D721Med (cell line): Measurements from ENCODE around the gene PKIB.
A peak's percentile ranks its signal among the peaks of the same experiment; 100 is the strongest.

Experiments used
- DNase-seq: peaks from one replicate; pipeline ENCODE4 v3.0.0; 2011; ENCODE audit warnings: low spot score; ENCODE audit not compliant: insufficient read length
- FAIRE-seq: peaks from 2 replicates; lab custom pipeline; 2011; peaks lifted over from hg19 to GRCh38; lab: Jason Lieb, UNC
- CTCF ChIP-seq: IDR thresholded peaks from 2 replicates; pipeline ENCODE4 v1.5.1; 2012; ENCODE audit warnings: mild to moderate bottlenecking, control low read depth; ENCODE audit not compliant: insufficient read depth; ENCODE audit errors: missing control alignments

The PKIB gene

DNA sequence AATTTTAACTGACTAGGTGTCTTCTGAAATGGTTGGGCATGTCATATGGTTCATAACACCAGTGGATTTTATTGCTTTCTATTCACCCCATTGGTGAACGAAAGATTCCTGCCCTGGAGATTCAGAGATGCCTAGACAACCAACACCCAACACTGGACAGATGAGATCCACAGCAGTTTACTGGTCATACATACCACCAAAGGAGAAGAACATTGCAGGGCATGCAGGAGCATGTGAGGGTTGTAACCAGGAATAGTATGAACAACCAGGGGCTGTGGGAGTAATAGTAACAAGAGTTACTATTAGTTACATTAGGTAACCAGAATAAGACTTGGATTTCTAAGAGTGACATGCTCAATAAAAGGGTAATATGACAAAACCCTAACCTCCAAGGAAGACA, 91.5 kb downstream of the PKIB start:
- TF ChIP-seq CTCF: no peak
- FAIRE-seq (no peak), DNase-seq (no peak)

DNA sequence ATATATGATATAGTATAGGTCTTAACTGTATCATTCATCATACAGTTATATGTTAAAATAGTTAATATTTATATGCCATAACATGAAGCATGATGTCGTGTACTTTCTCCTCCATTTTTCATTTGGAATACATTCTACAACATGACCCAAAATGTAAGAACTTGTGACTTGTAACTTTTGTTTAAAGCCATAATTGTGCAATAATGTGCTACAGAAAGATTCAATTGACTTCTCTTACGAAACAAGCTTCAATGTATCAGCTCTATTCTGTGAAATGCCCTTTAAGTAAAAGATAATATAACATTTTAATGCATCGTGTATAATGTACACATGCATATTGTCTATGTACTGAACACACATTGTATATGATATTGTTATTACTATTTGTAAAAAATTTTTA, 92.6 kb downstream of the PKIB start:
- TF ChIP-seq CTCF: no peak
- no peak for FAIRE-seq
- no peak for DNase-seq

DNA sequence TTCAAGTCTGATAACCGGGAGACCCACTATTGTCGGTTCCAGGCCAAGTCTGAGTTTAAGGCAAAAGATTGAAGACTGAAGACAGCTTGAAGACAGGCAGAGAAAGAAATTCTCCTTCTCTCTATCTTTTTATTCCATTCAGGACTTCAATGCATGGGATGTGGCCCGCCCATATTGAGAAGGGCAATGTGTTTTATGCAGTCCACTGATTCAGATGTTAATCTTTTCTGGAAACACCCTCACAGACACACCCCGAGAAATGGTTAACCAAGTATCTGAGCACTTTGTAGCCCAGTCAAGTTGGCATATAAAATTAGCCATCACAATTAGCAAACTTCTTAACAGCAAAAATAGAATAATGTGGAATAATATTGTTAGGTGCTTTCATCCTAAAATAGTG, 93.9 kb downstream of the PKIB start:
- no peak for FAIRE-seq

DNA sequence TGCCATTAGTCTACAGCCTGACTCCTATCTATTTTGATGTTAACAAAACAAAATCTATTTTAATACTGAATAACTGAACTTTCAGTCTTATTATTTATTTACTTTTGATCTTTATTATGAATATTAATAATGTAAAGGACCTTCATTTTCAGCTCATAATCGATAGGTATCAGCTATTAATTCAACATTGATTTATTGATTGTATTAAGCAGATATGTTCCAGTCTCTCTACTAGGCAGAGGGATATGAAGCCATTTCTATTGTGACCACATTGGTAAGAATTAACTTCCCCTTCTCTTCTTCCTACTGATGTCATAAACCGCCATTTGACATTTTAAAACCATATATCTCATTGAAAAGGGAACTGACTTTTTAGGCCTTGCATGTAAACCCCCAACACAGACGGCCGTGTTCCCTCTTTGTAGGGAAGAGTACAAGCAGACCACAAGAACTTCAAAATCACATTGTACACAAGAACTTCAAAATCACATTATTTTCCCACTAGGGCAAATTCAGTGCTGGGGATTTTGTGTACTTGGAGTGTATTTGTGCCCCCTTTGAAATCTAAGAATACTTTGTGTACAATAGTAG, 99.8 kb downstream of the PKIB start:
- DNase-seq (no peak), FAIRE-seq (no peak)
- TF ChIP-seq CTCF: no peak

More for the DNA sequence above, 93.9 kb downstream of the PKIB start:
- no peak for TF ChIP-seq CTCF
- no peak for DNase-seq

DNA sequence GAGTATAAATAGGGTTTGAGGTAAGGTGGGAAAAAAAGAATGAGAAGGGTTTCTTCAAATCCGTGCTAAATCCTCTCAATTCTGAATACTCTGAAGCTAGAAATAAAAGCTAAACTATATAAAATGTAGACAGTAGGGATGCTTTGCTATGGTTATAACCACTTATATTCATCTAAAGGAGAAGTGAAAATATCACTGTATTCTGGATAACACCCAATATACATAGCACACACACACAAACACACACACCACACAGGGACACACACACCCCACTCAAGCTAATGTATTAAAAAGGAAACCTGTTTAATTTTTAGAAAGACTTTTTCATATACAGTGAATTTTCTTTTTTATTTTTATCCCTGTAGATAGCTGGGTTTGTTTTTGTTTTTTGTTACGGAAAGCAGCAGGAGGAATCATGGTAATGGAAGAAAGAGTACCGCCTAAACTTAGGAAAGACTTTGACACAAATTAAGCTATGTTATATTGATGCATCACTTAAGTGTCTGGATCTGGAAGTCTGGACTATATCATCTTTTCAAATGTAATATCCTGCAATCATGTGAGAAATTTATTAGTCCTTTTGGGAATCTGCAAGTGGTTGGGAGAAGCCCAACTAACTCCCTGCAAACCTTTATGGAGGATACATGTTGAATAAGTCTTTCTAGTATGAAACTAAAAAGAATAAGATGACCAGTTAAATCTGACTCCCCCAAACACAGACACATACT, 100.9 kb downstream of the PKIB start:
- DNase-seq (no peak), FAIRE-seq (no peak)
- TF ChIP-seq CTCF: no peak

DNA sequence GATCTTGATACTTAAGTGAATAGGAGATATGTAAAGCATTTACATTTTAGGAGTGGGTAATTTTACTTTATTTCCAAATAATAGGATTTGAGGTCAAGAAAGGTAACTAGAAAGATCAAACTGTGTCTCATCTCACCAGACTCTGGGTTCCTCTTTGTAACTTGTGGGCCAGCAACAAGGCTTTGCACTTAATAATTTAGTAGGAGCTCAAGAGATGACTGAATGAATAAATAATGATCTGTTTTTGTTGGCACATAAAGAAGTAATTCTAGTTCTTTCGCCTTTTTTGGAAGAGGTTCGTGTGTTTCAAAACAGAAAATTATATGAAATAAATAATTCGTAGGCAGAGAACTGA, 101.9 kb downstream of the PKIB start:
- TF ChIP-seq CTCF: no peak
- FAIRE-seq (no peak), DNase-seq (no peak)

GRCh38 chr6:122712448-122713137, 102.4 kb downstream of the PKIB start:
- DNase-seq: no peak
- TF ChIP-seq CTCF: no peak
- FAIRE-seq: peak; percentile 46
